SK-N-SH (cell line): ENCODE results near the gene TJP3. TPM values are rescaled to one million over a fixed set of nuclear protein-coding genes. Genes with fewer than 3 reads are reported as not detected.

Experiments
- CTCF ChIA-PET: fragments of 300-600, 350-600 bp; formaldehyde crosslinking; extraction: SDS; loops from one replicate; lab custom pipeline; 2021; lab: Yijun Ruan, JAX
- POLR2A ChIA-PET: fragments of 350-600 bp; sonication (Branson Sonifier 250); formaldehyde crosslinking; extraction: SDS; loops from one replicate; lab custom pipeline; 2020; ENCODE audit warnings: antibody characterized with exemption, inconsistent platforms; lab: Yijun Ruan, JAX
- DNase-seq: peaks from one replicate; pipeline ENCODE4 v3.0.0; 2012
- H2AFZ ChIP-seq: fragments of 200-600 bp; sonication (generic); 2 replicates; pipeline ENCODE4 v1.8.1; 2016; ENCODE audit warnings: antibody characterized with exemption, mild to moderate bottlenecking, low read depth
- H3F3A ChIP-seq: fragments of 200-600 bp; sonication (generic); replicated peaks from 2 replicates; pipeline ENCODE3; 2016; ENCODE audit warnings: antibody characterized with exemption, mild to moderate bottlenecking; ENCODE audit not compliant: insufficient read depth
- H3K27ac ChIP-seq, 2 experiments: fragments of 200-500 bp in 1 of 2; fragments of 200-600 bp in 1 of 2; sonication (Bioruptor generic) in 1 of 2; sonication (generic), shearing (Covaris generic) in 1 of 2; 2 replicates each; pipeline versions ENCODE4 v1.5.1 to v1.6.1; 2014 to 2016; ENCODE audit warnings: low read depth in 2 of 2, inconsistent platforms in 1 of 2, low read length in 1 of 2, mild to moderate bottlenecking in 1 of 2, mixed read lengths in 1 of 2
- H3K27me3 ChIP-seq: fragments of 200-600 bp; sonication (generic), shearing (Covaris generic); 2 replicates; pipeline ENCODE4 v1.6.1; 2016; ENCODE audit warnings: mixed run types; ENCODE audit not compliant: insufficient read depth
- H3K36me3 ChIP-seq, 2 experiments: fragments of 200-500 bp in 1 of 2; fragments of 200-600 bp in 1 of 2; sonication (Bioruptor generic) in 1 of 2; sonication (generic) in 1 of 2; replicated peaks in 1 of 2; 2 replicates each; pipeline versions ENCODE3 to v1.5.1; 2014 to 2016; ENCODE audit warnings: low read length in 1 of 2, mild to moderate bottlenecking in 1 of 2; ENCODE audit not compliant: insufficient read depth in 2 of 2, control insufficient read depth in 1 of 2
- H3K4me1 ChIP-seq, 2 experiments: fragments of 200-500 bp in 1 of 2; fragments of 200-600 bp in 1 of 2; sonication (Bioruptor generic) in 1 of 2; sonication (generic), shearing (Covaris generic) in 1 of 2; 2 replicates each; pipeline versions ENCODE4 v1.5.1 to v1.6.1; 2014 to 2016; ENCODE audit warnings: low read depth in 1 of 2, low read length in 1 of 2, mixed run types in 1 of 2; ENCODE audit not compliant: insufficient read depth in 2 of 2, control insufficient read depth in 1 of 2
- H3K4me2 ChIP-seq: fragments of 200-600 bp; sonication (generic), shearing (Covaris generic); 2 replicates; pipeline ENCODE4 v1.6.1; 2017; ENCODE audit warnings: mixed run types
- H3K4me3 ChIP-seq, 2 experiments: fragments of 200-500 bp in 1 of 2; fragments of 200-600 bp in 1 of 2; sonication (Bioruptor generic) in 1 of 2; sonication (generic), shearing (Covaris generic) in 1 of 2; 2 replicates each; pipeline versions ENCODE4 v1.5.1 to v1.8.1; 2014 to 2016; ENCODE audit warnings: low read depth in 2 of 2, inconsistent platforms in 1 of 2, low read length in 1 of 2, mild to moderate bottlenecking in 1 of 2, mixed read lengths in 1 of 2, moderate library complexity in 1 of 2
- H3K79me2 ChIP-seq: fragments of 200-600 bp; sonication (generic); 2 replicates; pipeline ENCODE4 v1.8.1; 2017; ENCODE audit warnings: mild to moderate bottlenecking; ENCODE audit not compliant: insufficient read depth
- H3K9ac ChIP-seq: fragments of 200-600 bp; sonication (generic); 2 replicates; pipeline ENCODE4 v1.6.1; 2017; ENCODE audit warnings: mixed run types
- H3K9me2 ChIP-seq: fragments of 200-600 bp; sonication (generic); 2 replicates; pipeline ENCODE4 v1.6.1; 2017; ENCODE audit warnings: mixed run types
- H3K9me3 ChIP-seq: fragments of 200-600 bp; sonication (generic); 2 replicates; pipeline ENCODE4 v1.6.1; 2017; ENCODE audit warnings: mixed run types, mild to moderate bottlenecking, moderate library complexity
- H4K20me1 ChIP-seq: fragments of 200-600 bp; sonication (generic); 2 replicates; pipeline ENCODE4 v1.6.1; 2017; ENCODE audit warnings: mild to moderate bottlenecking, mixed run types; ENCODE audit not compliant: insufficient read depth
- CTCF ChIP-seq: fragments of 200-600 bp; sonication (generic); IDR thresholded peaks from 2 replicates; pipeline ENCODE4 v1.6.1; 2017; ENCODE audit warnings: antibody characterized with exemption, mild to moderate bottlenecking, moderate library complexity
- EP300 ChIP-seq, 2 experiments: IDR thresholded peaks; 2 replicates each; pipeline versions ENCODE4 v1.4.0 to v1.6.1; 2012; ENCODE audit warnings: borderline replicate concordance in 1 of 2, low read depth in 1 of 2, low read length in 1 of 2
- FOXM1 ChIP-seq: IDR thresholded peaks from 2 replicates; pipeline ENCODE4 v1.4.0; 2012; ENCODE audit warnings: low read depth, mild to moderate bottlenecking
- GATA2 ChIP-seq: sonication (generic); formaldehyde crosslinking; IDR thresholded peaks from 2 replicates; pipeline ENCODE4 v1.5.0; 2020; ENCODE audit warnings: mild to moderate bottlenecking, missing genetic modification reagents
- MAX ChIP-seq: IDR thresholded peaks from 2 replicates; pipeline ENCODE4 v1.4.0; 2012; ENCODE audit warnings: low read depth
- MXI1 ChIP-seq: IDR thresholded peaks from 2 replicates; pipeline ENCODE4 v1.6.1; 2012; ENCODE audit warnings: mild to moderate bottlenecking, low read depth, low read length, improper control_type of control experiment
- NFIC ChIP-seq: IDR thresholded peaks from 2 replicates; pipeline ENCODE4 v1.4.0; 2012; ENCODE audit warnings: borderline replicate concordance
- NRF1 ChIP-seq: IDR thresholded peaks from 2 replicates; pipeline ENCODE4 v1.6.1; 2012; ENCODE audit warnings: low read depth, mild to moderate bottlenecking, low read length
- RFX5 ChIP-seq: IDR thresholded peaks from 2 replicates; pipeline ENCODE4 v1.6.1; 2012; ENCODE audit warnings: mild to moderate bottlenecking, improper control_type of control experiment, low read length
- TAF1 ChIP-seq: IDR thresholded peaks from 2 replicates; pipeline ENCODE4 v1.6.1; 2012; ENCODE audit warnings: low read depth, mild to moderate bottlenecking, low read length, moderate library complexity, borderline replicate concordance
- USF2 ChIP-seq: fragments of 150-350 bp; IDR thresholded peaks from 2 replicates; pipeline ENCODE4 v1.6.1; 2017; ENCODE audit warnings: antibody characterized with exemption, low read length, low read depth, borderline replicate concordance
- WGBS: methylation state at CpG from one replicate; pipeline ENCODE4 v1.1.6; 2017; ENCODE audit warnings: low lambda C conversion rate; 5-methylcytosine and 5-hydroxymethylcytosine counted together
- polyA plus RNA-seq, 3 experiments: library from polyadenylated mRNA; depleted of rRNA; stranded (reverse); fragments of >200 nt; gene quantifications; 2 replicates each; pipeline ENCODE4 v1.2.3, GENCODE V29; 2012
- TF ChIP-seq, protein P1 (sequence below): fragments of 150-350 bp; IDR thresholded peaks from 2 replicates; pipeline ENCODE4 v1.6.1; 2016; ENCODE audit warnings: mild to moderate bottlenecking, low read depth, low read length

The TJP3 gene
- polyA plus RNA-seq, 1 of the 3 experiments (the other 2 are of a cell fraction) = 0.36 TPM

- TF ChIP-seq FOXM1 (no peak), MXI1 (no peak), NFIC (no peak), EP300 (IDR thresholded peaks at IDR 0.05; ENCODE audit: borderline replicate concordance in 1 of 2, low read depth in 1 of 2, low read length in 1 of 2) (no peak), RFX5 (no peak), GATA2 (CRISPR knock-in tag) (no peak), CTCF (no peak), USF2 (no peak), MAX (no peak), NRF1 (no peak)
- TF ChIP-seq, protein P1, sequence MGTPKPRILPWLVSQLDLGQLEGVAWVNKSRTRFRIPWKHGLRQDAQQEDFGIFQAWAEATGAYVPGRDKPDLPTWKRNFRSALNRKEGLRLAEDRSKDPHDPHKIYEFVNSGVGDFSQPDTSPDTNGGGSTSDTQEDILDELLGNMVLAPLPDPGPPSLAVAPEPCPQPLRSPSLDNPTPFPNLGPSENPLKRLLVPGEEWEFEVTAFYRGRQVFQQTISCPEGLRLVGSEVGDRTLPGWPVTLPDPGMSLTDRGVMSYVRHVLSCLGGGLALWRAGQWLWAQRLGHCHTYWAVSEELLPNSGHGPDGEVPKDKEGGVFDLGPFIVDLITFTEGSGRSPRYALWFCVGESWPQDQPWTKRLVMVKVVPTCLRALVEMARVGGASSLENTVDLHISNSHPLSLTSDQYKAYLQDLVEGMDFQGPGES = no peak
- Histone ChIP-seq H3K36me3 (peaks cover 5 to 12% of the 10 kb centered on the region in 2 experiments), H3K79me2 (no peaks in the 10 kb centered on the region), H3K9ac (no peak overlapping the region), H3K9me2 (no peaks in the 10 kb centered on the region), H4K20me1 (no peaks in the 10 kb centered on the region), H3K4me2 (no peak overlapping the region), H3K27me3 (no peaks in the 10 kb centered on the region), H3F3A (no peaks in the 10 kb centered on the region), H3K4me3 (no peak overlapping the region), H3K27ac (no peak overlapping the region), H3K9me3 (no peaks in the 10 kb centered on the region), H2AFZ (no peak overlapping the region), H3K4me1 (no peaks in the 10 kb centered on the region)
- 98% methylated on average over 8 of the region's 8 CpGs for WGBS
- ChIA-PET POLR2A (interaction anchor here (1.3 kb wide), 1 partner anchor 13 kb away, joined by 4 read pairs; the partner anchor contains the start of gene MRPL54), CTCF (interaction anchor here (0.9 to 3.4 kb wide), 2 partner anchors 10 to 13 kb away, joined by 3 to 13 read pairs; partner anchors contain the start of genes APBA3 and MRPL54)
- no peak for DNase-seq
Observed at GRCh38 chr19:3748965-3749364, 40.8 kb downstream of the TJP3 start.

DNA sequence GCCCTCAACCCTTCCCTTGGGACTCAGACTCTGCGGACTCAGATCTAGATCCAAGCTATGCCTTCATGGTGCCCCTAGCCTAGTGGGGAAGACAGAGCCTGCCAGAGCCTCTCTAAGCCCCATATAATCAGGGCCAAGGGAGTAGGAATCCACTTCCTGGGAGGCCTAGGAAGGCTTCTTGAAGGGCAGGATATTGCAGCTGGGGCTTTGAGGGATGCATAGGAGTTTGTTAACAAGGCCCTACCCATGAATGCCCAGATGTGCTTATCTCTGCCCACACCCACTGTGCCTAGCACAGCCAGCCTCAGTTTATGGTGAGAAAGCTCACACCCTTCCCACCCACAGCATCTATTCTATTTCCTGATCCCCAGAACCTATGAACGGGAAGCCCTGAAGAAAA, 42.0 kb downstream of the TJP3 start:
- peaks cover 5 to 12% of the 10 kb centered on the region in 2 experiments for H3K36me3 ChIP-seq
- no peak overlapping the region for H2AFZ ChIP-seq
- no peaks in the 10 kb centered on the region for H3K9me2 ChIP-seq
- ChIA-PET CTCF (interaction anchor here (3.4 kb wide), 1 partner anchor 11 kb away, joined by 13 read pairs; the partner anchor contains the start of genes APBA3 and MRPL54), POLR2A (interaction anchor here (1.3 kb wide), 1 partner anchor 12 kb away, joined by 4 read pairs; the partner anchor contains the start of gene MRPL54)
- H3F3A ChIP-seq = no peaks in the 10 kb centered on the region
- no peaks in the 10 kb centered on the region for H3K4me1 ChIP-seq
- no peak overlapping the region for H3K4me2 ChIP-seq
- WGBS = 100% methylated on average over 2 of the region's 2 CpGs
- H3K4me3 ChIP-seq = no peak overlapping the region
- H3K27ac ChIP-seq = no peak overlapping the region
- DNase-seq = no peak
- no peaks in the 10 kb centered on the region for H3K9me3 ChIP-seq
- no peaks in the 10 kb centered on the region for H3K79me2 ChIP-seq
- no peak overlapping the region for H3K9ac ChIP-seq
- no peaks in the 10 kb centered on the region for H3K27me3 ChIP-seq
- H4K20me1 ChIP-seq = no peaks in the 10 kb centered on the region
- TF ChIP-seq TAF1 = no peak
